ENCODE results near the gene SELENOM.

Gene SELENOM

GRCh38 chr22:31105282-31105929, 2.0 kb downstream of the SELENOM start:
- H3K4me3 ChIP-seq (ENCODE audit: low read depth, low read length): no peak overlapping the region
- no peak for TF ChIP-seq CTCF (IDR thresholded peaks at IDR 0.05; ENCODE audit: low read depth, low read length)
- in situ Hi-C loops (cut with HindIII; ENCODE audit: low sequenced_read_pairs): no loop called here
- DNase-seq (ENCODE audit: low read depth, low spot score): no peak

- H3K4me3 ChIP-seq (ENCODE audit: low read depth, low read length): no peak overlapping the region
- peak; percentile 56 for TF ChIP-seq CTCF (IDR thresholded peaks at IDR 0.05; ENCODE audit: low read depth, low read length)
- no peak for DNase-seq (ENCODE audit: low read depth, low spot score)
- in situ Hi-C loops (cut with HindIII; ENCODE audit: low sequenced_read_pairs): no loop called here
These were observed 2.5 kb downstream of the SELENOM start for GRCh38 chr22:31104869-31105268.

DNA sequence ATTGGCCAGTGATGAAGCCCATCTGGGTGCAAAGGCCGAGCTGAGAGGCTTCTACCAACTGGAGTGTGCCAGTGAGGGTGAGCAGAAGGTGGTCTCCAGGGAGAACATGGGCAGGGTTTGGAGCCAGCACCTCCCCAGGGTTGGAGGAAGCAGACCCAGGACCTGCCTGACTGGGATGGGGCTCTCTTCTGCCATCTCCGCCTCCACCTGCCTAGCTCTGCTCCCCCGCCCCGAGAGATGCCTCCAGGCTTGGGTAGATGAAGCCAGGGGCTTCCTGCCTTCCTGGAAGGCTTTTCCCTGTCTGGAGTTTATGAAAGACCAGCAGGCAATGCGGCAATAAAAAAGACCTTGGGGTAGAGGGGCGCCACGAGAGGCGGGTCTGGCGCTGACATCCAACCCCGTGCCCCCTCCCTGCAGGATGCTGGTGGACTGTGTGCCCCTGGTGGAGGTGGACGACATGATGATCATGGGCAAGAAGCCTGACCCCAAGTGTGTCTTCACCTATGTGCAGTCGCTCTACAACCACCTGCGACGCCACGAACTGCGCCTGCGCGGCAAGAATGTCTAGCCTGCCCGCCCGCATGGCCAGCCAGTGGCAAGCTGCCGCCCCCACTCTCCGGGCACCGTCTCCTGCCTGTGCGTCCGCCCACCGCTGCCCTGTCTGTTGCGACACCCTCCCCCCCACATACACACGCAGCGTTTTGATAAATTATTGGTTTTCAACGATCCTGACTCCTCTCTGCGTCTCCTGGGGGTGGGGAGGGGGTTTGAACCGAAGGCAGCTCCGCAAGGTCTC, 3.3 kb downstream of the SELENOM start:
- no peak for TF ChIP-seq CTCF (IDR thresholded peaks at IDR 0.05; ENCODE audit: low read depth, low read length)
- in situ Hi-C loops (cut with HindIII; ENCODE audit: low sequenced_read_pairs): no loop called here
- H3K4me3 ChIP-seq (ENCODE audit: low read depth, low read length): no peak overlapping the region
- no peak for DNase-seq (ENCODE audit: low read depth, low spot score)

GRCh38 chr22:31103111-31103510, 4.3 kb downstream of the SELENOM start:
- no peak overlapping the region for H3K4me3 ChIP-seq (ENCODE audit: low read depth, low read length)
- no peak for DNase-seq (ENCODE audit: low read depth, low spot score)
- no peak for TF ChIP-seq CTCF (IDR thresholded peaks at IDR 0.05; ENCODE audit: low read depth, low read length)
- in situ Hi-C loops (cut with HindIII; ENCODE audit: low sequenced_read_pairs): no loop called here

GRCh38 chr22:31102441-31103081, 4.8 kb downstream of the SELENOM start:
- TF ChIP-seq CTCF (IDR thresholded peaks at IDR 0.05; ENCODE audit: low read depth, low read length): no peak
- no peak overlapping the region for H3K4me3 ChIP-seq (ENCODE audit: low read depth, low read length)
- DNase-seq (ENCODE audit: low read depth, low spot score): peak; percentile 83
- in situ Hi-C loops (cut with HindIII; ENCODE audit: low sequenced_read_pairs): no loop called here

DNA sequence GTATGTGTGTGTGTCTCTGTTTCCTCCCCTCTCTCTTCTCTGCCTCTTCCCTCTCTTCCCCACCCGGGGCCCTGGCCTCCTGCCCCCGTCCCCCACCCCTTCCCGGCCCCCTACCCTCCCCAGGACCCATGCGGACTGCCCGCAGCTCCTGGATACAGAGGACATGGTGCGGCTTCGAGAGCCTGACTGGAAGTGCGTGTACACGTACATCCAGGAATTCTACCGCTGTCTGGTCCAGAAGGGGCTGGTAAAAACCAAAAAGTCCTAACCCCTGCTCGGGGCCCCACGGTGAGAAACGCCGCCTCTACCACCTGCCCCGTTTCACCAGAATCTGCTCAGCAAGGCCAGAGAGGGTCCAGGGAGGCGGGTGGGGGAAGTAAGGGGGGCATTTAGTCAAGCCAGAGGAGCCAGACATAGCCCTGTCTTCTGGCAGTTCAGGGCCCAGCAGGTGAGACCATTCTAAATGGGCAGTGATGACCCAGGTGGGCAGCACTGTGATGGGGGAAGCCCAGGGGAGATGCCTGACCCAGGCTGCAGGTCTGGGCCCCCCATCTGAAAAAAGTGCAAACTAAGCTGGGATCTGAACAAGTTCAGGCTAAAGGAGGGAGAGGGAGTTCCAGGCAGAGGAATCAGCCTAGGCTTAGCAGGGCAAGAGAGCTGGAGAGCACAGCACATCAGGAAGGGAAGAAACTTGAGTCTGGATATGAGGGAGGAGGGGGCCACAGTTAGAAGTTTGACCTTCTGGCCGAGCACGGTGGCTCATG, 6.4 kb downstream of the SELENOM start:
- H3K4me3 ChIP-seq (ENCODE audit: low read depth, low read length): no peak overlapping the region
- no peak for DNase-seq (ENCODE audit: low read depth, low spot score)
- in situ Hi-C loops (cut with HindIII; ENCODE audit: low sequenced_read_pairs): no loop called here
- no peak for TF ChIP-seq CTCF (IDR thresholded peaks at IDR 0.05; ENCODE audit: low read depth, low read length)

Data from astrocyte of the spinal cord (primary cell).